ENCODE results near the gene BLCAP.
A peak's percentile ranks its signal among the peaks of the same experiment; 100 is the strongest.
"Not testable (repeated sequence)": the region's sequence is repeated elsewhere in the genome, so short reads cannot be mapped to it uniquely, and the experiment has no call there.

Gene BLCAP

GRCh38 chr20:37513779-37514359, 13.8 kb downstream of the BLCAP start:
- no peak for DNase-seq (ENCODE audit: low read depth)

- peak; percentile 72 for DNase-seq (ENCODE audit: low read depth)
Observed at GRCh38 chr20:37511610-37512275, 15.9 kb downstream of the BLCAP start.

- no peak for DNase-seq (ENCODE audit: low read depth)
Observed at GRCh38 chr20:37510226-37510625, 17.4 kb downstream of the BLCAP start.

- no peak for DNase-seq (ENCODE audit: low read depth)
Observed at GRCh38 chr20:37506152-37506725, 21.4 kb downstream of the BLCAP start.

- DNase-seq (ENCODE audit: low read depth), result no peak
Observed at GRCh38 chr20:37505263-37506151, 22.2 kb downstream of the BLCAP start.

- DNase-seq (ENCODE audit: low read depth), result no peak
Observed at GRCh38 chr20:37504404-37505096, 23.1 kb downstream of the BLCAP start.

- no peak for DNase-seq (ENCODE audit: low read depth)
Observed at GRCh38 chr20:37503256-37503927, 24.3 kb downstream of the BLCAP start.

- no peak for DNase-seq (ENCODE audit: low read depth)
Observed at GRCh38 chr20:37502654-37503053, 25.0 kb downstream of the BLCAP start.

- DNase-seq (ENCODE audit: low read depth), result no peak
Observed at GRCh38 chr20:37501940-37502339, 25.7 kb downstream of the BLCAP start.

GRCh38 chr20:37500311-37500710, 27.4 kb downstream of the BLCAP start:
- no peak for DNase-seq (ENCODE audit: low read depth)

- DNase-seq (ENCODE audit: low read depth), result no peak
Observed at GRCh38 chr20:37498066-37498665, 29.5 kb downstream of the BLCAP start.

GRCh38 chr20:37494796-37495195, 32.9 kb downstream of the BLCAP start:
- DNase-seq (ENCODE audit: low read depth), result no peak

GRCh38 chr20:37494301-37494700, 33.4 kb downstream of the BLCAP start:
- no peak for DNase-seq (ENCODE audit: low read depth)

- no peak for DNase-seq (ENCODE audit: low read depth)
Observed at GRCh38 chr20:37492945-37493344, 34.7 kb downstream of the BLCAP start.

- no peak for DNase-seq (ENCODE audit: low read depth)
Observed at GRCh38 chr20:37492096-37492625, 35.5 kb downstream of the BLCAP start.

- no peak for DNase-seq (ENCODE audit: low read depth)
Observed at GRCh38 chr20:37490663-37491350, 36.9 kb downstream of the BLCAP start.

GRCh38 chr20:37486209-37486608, 41.5 kb downstream of the BLCAP start:
- not testable (repeated sequence) for DNase-seq (ENCODE audit: low read depth)

GRCh38 chr20:37484331-37484730, 43.3 kb downstream of the BLCAP start:
- DNase-seq (ENCODE audit: low read depth), result no peak

GRCh38 chr20:37481610-37482009, 46.1 kb downstream of the BLCAP start:
- DNase-seq (ENCODE audit: low read depth), result no peak

GRCh38 chr20:37480919-37481318, 46.8 kb downstream of the BLCAP start:
- DNase-seq (ENCODE audit: low read depth), result no peak
